HG03521 (cell line): ENCODE results near the gene ZMYND12.

Experiments
- ATAC-seq: cut with Tn5 transposase; IDR thresholded peaks from one replicate; pipeline ENCODE4 v1.9.1; 2021; ENCODE audit warnings: mild to moderate bottlenecking, moderate library complexity; ENCODE audit not compliant: unreplicated experiment

Gene ZMYND12

DNA sequence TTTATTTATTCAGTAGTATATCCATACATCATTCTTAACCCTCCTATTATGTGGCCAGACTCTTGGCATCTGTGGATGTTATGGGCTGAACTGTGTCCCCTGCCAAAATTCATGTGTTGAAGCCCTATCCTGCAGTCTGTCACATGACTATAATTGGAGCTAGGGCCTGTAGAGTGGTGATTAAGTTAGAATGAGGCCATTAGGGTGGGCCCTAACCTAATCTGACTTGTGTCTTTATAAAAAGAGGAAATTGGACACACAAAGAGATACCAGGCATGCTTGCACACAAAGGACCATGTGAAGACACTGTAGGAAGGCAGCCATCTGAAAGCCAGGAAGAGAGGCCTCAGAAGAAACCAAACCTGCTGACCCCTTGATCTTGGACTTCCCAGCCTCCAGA is 6.6 kb downstream of the ZMYND12 start:
- ATAC-seq: no peak

DNA sequence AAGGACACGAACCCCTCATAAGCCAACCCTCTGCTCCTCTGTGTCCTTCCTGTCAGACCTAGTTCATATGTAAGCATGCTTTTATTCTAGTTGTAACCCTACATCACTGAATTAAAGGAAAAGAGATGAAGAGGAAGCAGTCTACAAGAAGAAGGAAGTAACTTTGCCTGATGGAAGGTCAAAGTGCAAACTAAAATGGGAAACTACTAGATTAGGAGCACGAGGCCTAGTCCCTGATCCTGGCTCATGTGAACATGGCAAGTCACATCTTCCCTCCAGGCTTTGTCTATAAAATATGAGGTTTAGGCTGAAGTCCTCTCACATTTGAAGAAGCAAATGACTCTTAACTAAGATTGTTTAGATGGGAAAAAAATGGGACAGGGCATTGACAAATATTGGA is 13.2 kb downstream of the ZMYND12 start:
- no peak for ATAC-seq

DNA sequence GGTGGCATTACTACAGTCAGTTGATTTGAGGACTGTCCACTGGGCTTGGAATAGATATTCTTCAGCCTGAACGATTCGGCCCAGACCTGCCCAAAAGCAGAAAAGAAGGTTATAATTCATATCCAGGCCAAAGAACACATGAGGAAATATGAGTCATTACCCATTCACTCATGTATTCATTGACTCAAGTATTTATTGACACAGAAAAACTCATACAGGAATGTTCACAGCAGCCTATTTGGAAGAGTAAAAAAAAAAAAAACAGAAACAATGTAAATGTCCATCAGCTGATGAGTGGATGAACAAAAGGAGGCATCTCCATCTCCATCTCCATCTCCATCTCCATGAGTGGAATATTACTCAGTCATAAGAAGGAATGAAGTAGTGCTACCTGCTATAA is 15.9 kb downstream of the ZMYND12 start:
- no peak for ATAC-seq

DNA sequence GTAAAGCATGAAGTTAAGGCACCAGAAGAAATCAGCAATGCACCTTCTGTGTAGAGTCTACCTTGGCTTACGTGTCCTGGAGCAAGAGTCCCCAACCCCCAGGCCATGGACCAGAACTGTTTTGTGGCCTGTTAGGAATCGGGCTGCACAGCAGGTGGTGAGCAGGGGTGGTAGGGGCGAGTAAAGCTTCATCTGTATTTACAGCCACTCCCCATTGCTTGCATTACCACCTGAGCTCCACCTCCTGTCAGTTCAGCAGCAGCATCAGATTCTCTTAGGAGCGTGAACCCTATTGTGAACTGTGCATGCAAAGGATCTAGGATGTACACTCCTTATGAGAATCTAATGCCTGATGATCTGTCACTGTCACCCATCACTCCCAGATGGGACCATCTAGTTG is 21.5 kb downstream of the ZMYND12 start:
- ATAC-seq: no peak

DNA sequence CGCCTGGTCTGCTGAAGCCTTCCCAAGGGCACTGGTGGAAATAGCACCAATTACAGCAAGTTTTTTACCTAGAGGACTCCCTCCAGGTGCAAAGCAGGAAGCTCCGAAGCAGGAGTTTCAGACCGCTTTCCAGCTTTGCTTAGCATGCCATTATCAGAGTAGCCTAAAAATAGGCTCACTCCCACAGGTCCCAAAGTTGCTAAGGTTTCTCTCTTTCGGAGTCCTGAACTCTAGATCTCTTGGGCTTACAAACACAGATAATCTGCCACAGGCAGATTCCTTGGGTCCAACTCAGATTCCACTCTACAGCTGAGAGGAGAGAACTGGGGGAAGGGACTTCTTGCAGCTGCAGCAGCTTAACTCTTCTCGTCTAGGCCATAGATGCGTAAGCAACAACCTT is 22.5 kb downstream of the ZMYND12 start:
- ATAC-seq: no peak

DNA sequence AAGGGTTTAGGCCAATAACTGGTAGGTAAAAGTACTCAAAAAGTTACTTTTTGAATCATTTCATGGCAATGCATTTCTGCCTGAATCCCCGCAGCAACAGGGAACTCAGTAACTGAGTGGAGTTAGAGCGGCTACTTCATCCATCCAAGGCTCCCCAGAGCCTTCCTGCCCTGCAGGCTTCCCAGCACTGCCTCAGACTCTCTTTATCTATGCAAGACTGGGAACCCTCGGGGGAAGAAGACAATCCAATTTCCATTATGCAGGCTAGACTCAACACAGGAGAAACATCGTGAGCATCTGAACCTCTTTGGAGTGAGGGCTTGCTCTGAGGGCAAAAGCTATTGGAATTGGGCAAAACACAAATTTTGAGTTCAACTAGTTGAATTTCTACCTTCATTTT is 23.1 kb downstream of the ZMYND12 start:
- ATAC-seq: no peak

DNA sequence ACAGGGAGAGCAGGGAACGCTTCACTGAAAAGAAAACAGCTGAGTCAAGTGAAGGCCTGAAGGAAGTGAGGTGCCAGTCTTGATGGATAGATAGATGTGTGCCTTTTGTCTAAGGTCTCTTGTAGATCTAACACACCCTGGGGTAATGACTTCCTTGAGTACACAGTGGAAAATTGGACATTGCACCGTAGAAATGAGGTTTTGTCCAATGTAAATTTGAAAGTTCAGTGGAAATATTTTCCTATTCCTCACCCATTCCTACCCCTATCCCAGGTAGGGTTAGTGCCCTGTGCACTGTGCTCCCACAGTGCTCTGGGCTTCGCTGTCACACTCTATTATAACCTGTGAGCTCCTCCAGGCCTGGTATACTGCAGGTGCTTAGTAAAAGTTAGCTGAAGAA is 24.3 kb downstream of the ZMYND12 start:
- ATAC-seq: no peak

DNA sequence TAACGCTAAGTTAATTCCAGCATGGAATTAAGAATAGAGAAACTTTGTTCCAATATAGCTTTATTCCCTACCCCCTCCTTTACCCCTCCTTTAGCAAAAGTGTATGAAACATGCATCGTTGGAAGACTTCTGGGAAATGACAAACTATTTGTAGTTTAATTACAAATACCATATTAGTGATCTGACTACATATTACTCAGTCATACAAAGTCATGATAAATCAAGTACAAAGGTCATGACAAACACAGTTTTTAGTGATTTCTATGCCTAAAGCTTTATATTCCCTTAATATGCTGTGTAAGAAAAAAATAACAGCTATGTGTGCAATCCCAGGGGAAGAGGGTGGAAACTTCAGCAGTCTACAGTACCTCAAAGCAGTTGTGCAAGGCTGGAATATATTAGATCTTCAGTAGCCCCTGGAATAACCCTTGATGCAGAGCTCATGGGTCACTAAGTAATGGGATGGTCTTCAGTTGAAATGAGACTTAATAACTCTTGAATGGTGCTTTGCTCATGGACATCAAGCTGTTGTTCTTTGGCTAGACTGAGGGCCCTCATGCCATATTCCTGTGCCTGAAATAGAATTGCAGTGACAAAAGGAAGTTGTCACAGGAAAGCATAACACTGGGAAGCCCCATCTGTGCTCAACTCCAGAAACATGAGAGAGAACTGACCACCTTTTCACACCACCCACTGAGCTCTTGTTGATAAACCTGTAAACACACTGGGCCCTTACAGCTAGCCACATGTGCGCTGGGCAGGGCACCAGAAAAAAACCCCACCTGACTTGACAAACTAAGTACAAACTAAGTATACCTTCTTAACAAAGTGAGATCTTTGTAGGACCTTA is 25.3 kb downstream of the ZMYND12 start:
- no peak for ATAC-seq

DNA sequence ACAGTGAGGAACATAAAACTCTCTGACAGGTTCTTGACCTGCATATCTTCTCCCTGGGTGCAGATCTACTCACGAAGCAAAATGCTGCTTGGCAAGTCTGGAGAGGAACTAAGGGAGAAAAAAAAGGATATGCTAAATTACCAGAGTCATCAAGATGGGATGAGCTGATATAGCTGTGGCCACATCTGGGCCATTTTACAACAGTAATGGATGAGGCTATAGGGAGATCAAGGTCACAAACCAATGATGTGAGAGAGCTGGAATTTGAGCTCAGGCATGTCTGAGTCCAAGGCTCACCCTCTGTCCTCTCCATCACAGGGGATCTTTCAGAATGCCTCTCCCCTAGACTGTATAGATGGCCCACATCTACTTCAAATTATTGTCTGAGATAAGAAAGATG is 26.2 kb downstream of the ZMYND12 start:
- no peak for ATAC-seq

DNA sequence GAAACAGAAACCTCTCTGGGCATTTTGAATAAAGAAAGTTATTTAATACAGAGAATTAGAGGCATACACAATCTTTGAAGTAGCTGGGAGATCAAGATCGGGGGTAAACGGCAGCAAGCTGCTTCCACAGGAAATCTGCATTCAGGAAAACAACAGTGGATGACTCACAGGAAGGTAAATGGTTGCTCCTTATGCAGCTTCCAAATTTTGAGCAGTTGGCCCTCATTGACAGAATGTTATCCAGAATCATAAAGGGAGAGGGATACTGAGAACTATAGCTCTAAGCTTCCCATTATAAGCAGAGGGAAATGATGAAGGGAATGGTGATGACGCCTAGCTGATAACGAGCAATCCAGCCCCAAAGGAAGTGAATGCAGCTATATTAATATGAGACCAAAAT is 28.6 kb downstream of the ZMYND12 start:
- ATAC-seq: no peak

DNA sequence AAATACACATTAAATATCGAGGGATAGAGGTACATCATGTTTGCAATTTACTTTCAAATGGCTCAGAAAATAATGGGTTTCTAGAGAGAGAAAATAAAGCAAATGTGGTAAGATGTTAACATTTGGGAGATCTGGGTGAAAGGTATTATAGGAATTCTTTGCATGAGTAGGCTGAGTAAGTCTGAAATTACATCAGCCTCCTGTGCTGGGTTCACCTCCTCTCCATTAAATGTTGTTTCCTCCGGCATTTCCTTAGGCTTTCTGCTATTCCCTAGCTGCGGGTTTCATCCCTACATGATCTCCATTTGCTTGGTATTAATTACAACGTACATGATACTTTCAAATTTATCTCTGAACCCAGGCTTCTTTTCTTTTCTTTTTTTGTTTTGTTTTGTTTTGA is 31.6 kb downstream of the ZMYND12 start:
- ATAC-seq: no peak

DNA sequence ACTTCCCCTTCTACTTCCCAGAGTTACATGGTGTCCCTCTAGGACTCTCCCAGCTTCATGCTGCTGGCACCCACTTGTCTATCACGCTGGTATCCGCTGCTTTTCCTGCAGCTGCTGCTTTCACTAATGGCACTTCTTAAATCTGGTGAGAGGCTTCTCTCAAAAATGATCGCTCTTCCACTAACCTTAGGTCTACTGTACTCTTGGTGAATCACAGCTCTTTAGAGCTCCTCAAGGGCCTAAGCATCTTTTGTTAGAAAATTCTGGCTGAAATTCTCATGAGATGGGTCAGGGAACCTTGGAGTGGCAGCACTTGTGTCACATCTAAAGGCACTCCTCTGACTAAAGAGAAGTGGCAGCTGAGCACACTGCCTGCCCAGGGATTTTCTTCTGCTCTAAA is 32.1 kb downstream of the ZMYND12 start:
- ATAC-seq: no peak

DNA sequence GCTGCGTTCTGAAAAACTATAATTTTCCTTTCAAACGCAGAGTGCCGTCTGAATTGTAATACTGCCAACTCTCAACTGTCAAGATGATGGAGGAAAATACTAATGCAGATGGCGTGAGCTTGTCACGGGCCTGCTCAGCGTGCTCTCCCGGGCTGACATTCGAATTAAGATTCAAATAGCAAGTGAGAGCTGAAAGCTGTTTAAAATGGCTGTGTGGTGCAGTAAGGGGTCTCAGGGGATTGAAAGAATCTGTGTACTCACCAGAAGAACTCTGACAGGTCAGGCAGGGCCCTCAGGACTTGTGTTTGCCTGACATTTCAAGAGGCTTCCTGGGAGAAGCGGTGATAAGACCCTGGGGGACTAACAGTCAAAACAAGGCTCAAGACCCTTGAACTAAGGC is 33.1 kb downstream of the ZMYND12 start:
- no peak for ATAC-seq

DNA sequence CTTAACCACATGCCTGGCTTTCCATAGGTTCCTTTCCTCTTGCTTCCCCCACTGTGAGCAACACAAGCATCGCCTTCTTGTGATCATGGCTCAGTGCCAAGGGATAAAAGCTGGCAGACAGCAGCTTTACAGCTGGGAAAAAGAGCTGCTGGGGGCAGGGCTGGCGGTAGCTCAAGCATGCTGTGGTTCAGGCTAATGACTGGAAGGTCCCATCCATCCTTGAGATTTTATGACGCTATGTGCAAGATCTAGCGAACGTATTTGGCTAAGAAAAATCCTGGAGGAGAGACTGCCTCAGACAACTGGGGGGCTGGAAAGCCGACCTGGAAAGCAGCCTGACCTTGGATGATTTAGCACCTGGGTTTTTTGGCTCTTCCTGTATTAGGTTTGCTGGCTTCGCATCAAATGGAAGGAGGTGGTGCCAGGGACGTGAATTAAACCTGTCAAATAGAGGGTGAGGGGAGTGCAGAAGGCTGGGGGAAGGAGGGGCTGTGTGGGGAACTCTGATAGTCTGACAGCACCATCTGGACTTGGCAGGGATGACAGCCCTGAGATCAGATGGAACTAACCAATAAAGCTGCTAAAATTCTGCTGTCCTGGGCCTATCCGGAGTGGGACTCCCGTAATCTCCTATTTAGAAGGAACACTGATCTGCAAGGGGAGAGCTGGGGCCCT is 34.8 kb downstream of the ZMYND12 start:
- ATAC-seq: no peak

DNA sequence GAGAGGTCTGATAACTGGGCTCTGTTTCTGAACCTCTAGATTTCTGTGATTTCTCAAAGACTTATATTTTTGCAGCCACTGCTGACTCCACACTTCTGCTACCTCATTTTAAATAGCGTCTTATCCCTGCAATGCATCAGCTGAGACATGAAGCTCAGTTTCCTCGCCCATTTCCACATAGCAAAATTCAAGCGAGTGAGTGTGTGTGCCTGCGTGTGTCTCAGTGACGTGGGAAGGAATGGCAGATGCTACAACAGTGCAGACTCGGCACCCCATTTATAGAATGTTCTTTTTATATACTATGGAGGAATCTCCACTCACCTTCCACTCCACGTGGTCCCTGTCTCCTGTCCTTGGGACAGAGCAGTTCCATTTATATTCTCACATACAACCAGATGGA is 35.7 kb downstream of the ZMYND12 start:
- no peak for ATAC-seq

DNA sequence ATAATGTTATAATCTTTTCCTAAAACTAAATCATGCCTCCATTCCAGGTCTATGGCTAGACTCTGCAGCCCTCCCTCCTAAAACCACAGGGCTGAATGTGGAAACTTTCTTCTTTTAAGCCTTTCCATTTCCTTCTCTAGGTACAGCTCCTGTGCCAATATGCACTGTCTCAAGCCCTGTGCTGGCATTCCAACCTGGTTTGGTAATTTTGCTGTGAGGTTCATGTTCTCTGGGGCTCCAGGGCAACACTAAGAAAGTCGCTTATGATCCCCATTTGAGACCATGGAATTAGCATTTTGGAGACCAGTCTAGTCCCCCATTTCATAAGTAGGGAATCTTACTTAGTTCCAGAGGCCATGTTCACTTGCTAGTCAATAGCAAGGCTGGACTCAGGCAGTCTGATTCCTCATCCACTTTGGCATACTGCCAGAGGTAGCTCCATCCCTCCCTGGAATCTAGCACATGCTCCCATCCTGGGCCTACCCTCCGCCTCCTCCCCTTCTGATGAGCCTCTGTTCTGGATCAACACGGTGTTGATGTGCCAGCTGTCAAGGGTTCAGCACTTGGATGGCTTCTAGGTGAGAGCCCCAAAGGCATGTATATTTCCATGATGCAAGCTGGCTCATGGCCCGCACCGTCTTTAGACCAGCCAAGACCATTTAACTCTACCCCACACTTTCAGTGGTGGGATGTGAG is 36.5 kb downstream of the ZMYND12 start:
- ATAC-seq: no peak

DNA sequence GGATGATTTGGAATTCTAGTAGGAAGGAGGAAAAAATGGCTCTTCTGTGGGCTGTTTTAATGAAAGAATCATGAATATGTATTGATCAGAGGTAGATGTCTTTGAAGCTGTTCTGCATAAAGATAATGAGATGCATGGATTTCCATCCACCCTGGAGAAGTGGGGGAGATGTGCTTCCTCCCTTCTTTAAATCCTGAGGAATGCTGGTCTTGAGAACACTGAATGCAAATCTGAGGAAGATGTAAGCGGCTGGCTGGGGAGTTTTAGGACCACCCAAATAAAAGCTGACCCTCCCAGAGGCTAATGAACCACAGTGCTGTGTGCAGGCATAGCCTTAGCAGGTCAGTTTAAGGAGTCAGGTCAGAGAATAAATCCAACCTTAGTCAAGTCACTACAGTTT is 37.3 kb downstream of the ZMYND12 start:
- no peak for ATAC-seq

DNA sequence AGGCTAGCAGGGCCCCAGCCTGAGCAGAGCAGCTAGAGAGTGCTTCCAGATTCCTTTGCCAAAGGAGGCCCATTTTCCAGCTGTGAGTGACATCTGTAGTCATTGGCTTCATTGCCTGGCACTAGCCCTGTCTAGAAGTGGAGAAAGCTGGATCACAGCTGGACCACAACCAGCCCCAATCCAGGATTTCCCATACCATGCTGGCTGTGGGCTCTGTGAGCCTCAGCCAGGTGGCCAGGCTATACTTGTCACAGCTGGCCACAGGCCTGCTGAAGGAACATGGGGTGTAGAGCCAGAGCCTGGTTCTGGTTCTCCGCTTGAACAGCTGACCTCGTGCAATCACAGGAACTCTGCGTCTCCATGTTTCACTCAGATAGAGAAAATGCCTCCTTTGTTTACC is 38.7 kb downstream of the ZMYND12 start:
- ATAC-seq: no peak

DNA sequence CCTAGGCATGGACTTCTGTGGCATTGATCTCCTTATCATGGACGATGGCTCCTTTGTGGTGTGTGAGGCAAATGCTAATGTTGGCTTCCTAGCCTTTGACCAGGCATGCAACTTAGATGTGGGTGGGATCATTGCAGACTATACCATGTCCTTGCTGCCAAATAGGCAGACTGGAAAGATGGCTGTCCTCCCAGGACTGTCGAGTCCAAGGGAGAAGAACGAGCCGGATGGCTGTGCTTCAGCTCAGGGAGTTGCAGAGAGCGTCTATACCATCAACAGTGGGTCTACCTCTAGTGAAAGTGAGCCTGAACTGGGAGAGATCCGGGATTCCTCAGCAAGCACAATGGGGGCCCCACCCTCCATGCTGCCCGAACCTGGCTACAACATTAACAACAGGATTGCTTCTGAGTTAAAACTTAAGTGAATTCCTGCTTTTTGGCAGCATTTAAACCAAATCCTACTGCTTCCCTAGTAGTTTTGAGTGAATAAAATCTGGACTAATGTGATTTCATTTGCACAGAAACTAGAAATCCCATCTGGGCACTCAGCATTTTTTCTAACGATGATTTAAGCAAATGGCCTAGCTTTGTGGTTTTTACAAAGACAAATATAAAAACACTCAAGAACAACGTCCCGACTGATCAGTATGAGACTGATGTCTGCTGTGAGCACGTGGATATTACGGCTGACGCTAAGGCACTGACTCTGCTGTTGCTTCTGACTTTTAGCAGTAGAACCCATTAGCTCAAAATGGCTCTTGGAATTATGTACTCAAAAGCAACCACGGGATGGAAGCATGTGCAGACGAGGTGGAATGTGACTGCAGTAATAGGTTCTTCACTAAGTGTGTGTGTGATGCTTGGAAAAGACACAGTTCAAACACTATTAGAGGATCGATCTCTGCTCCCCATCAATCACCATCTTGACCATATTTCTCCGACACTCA is 41.0 kb downstream of the ZMYND12 start:
- no peak for ATAC-seq

DNA sequence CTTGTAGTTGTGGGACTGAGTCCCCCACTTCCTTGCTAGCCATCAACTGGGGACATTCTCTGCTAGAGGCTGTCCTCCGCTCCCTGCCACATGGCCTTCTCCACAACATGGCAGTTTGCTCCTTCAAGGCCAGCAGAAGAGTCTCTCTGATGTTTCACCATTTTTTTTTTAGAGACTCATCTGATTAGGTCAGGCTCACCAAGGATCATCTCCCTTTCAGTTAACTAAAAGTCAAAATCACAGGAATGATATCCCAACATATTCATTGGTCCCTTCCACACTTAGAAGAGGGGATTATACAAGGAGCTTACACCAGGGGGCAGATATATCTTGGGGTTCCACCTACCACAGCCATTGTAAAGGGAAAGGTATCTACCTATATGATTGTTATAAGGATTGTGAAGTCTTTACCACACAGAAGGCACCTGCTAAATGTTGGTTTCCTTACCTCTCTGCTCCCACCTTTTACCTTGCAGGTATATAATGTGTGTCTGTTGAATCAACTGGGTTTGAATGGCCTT is 51.9 kb downstream of the ZMYND12 start:
- no peak for ATAC-seq
